GM18858 (cell line): Measurements from ENCODE around the gene OR11A1.

ENCODE experiments used
- ATAC-seq: cut with Tn5 transposase; IDR thresholded peaks from one replicate; pipeline ENCODE4 v1.9.1; 2021; ENCODE audit not compliant: unreplicated experiment

The OR11A1 gene, protein sequence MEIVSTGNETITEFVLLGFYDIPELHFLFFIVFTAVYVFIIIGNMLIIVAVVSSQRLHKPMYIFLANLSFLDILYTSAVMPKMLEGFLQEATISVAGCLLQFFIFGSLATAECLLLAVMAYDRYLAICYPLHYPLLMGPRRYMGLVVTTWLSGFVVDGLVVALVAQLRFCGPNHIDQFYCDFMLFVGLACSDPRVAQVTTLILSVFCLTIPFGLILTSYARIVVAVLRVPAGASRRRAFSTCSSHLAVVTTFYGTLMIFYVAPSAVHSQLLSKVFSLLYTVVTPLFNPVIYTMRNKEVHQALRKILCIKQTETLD

DNA sequence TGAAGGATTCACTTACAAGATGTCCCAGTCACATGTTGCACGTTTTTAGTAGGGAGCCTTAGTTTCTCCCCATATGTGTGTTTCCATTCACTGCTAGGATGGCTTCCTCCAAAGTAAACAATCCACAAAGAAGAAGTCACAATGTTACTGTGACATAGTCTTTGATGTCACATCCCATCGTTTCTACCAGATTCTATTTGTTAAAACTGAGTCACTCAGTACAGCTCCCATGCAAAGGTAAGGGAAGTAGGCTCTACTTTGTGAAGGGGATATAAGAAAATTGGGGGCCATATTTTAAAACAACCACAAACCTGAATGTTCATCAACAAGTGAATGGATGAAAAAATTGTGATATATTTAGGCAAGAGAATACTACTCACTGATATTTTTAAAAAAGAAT lies at the start of gene OR11A1, which contains the start of gene OR2H1:
TSS of gene OR11A1 (minus strand) at position 101 of the 400 bp plus-strand sequence. CDS start 29,430 bp downstream, outside the sequence.
TSS of gene OR2H1 (plus strand) at position 185 of the 400 bp plus-strand sequence. CDS start 4,615 bp downstream, outside the sequence.
- ATAC-seq: no peak

DNA sequence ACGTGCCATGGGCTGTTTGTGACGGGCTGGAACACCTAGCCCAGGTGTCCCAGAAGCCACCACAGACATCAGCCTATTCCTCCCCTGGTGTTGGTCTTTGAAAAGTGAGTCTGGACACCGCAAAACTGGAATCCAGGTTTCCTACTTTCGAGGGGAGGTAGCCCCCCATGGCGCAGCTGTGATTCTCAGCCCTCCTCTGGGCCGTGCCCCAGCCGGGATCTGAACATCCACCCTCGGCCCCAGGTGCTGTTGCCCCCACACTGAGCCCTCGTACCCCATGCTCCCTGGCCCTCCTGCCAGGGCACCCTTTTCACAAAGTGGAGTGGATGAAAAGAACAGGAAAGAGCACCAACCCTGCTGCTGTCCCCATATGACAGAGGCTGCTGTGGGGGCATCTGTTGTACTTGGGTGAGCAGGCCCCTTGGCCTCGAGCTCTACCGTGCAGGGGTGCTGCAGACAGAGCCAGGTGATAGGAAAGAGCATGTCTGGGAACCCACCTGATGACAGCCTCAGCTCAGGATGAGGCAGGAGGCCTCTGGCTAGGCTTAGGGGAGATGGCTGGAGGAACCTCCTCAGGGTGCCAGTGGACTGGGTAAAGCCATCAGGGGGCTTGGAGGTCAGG lies 49.7 kb upstream of the OR11A1 start:
- no peak for ATAC-seq

DNA sequence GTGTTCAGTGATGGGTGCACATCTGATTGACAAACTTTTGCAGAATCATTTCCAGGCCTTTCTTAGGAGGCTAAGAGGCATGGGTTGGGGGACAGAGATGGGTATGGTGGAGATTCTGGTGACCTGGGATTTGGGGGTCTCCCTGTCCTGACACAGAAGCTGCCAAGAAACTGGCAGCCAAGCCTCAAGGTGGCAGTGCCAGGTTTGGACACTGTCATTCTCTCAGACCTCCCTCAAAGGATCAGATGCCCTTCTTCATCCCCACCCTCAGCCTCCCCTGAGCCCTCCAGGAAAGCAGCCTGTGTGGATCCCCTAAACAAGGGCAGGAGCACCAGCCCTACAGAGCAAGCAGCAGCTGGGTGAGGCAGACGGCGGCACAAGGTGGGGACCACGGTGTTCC lies 48.9 kb upstream of the OR11A1 start:
- no peak for ATAC-seq

DNA sequence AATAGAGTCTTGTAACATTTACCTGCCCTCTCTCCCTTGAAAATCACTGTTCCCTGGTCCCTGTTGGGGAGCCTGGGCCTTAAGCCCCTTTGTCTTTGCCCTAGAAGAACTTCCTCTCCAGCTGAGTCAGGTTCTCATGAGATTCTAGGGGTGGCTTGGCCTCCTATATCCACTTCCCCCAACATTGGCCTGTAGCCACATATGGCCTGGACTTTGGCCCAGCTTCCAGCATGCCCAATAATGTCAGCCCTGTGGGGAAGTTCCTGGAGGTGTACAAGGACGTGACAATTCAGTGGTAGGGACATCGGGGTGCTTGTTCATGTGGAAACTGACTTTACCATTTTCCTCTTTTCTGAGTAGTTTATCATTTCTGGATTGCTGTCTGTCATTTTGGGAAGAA lies 48.1 kb upstream of the OR11A1 start:
- ATAC-seq: no peak

DNA sequence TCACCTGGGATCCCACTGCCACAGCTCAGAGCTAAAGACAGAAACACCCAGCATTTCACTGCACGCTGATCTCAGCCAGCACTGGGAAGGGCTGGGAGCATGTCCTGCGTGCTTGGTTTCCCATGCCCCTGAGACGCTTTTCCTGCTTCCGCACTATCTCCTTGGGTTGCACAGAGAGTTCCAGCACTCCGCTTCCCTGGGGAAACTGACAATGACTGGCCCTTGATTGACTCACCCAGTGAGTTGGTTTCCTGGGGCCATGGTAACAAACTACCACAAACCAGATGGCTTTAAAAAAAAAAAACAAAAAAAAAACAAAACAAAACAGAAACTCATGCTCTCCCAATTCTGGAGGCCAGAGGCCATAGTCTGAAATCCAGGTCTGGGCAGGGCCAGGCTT lies 45.7 kb upstream of the OR11A1 start:
- no peak for ATAC-seq

DNA sequence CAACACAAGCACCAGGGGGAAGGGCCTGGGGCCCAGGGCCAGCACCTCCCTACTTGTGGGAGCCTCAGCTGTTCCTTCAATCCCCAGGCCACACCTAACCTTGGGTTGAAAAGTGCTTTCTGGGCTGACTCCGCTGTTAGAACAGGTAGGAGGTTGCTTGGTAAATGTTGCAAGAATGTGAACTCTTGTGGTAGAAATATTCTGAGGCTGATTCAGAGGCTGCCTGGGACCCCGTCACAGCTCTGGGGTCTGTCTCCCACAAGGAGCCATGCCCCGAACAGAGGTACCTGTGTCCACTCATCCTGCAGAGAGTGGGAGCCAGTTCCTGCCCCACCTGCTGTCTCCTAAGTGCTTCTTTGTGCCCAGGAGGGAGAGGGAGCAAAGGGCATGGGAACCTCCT lies 45.3 kb upstream of the OR11A1 start:
- no peak for ATAC-seq

DNA sequence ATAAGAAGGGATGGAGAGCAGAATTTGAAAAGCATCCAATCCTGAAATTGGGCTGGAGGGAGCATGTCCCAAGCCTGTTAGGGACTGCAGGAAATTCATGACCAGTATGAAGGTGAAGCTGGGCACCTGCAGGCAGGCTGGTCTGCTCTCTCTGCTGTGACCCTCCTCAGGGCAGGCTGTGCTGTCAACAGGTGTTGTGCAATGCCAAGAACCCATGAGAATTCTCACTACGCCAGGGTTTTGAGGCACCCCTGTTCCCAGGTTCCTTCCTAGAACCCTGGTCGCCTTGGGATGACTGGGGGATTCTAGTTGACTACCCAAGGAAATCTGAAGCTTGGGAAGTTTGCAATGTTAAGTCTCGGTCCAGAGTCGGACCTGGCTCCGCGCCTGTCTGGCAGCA lies 44.2 kb upstream of the OR11A1 start:
- ATAC-seq: no peak

DNA sequence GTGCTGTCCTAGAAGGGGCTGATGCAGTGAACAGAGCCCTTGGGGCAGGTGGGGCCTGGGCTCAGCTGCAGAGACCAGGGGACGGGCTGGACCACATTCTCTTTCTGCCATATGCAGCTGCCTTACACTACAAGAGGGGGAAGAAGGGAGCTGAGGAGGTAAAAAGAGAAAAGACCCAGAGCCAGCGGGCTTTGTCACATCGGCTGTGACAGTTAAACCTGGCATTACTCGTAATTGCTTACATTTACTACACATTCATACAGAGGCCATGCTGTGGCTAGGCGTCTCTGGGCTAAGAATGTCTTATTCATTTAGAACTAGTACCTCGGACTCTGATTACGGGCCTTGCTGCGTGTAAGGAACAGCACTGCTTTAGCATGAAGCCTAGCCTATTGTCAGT lies 43.7 kb upstream of the OR11A1 start:
- no peak for ATAC-seq

DNA sequence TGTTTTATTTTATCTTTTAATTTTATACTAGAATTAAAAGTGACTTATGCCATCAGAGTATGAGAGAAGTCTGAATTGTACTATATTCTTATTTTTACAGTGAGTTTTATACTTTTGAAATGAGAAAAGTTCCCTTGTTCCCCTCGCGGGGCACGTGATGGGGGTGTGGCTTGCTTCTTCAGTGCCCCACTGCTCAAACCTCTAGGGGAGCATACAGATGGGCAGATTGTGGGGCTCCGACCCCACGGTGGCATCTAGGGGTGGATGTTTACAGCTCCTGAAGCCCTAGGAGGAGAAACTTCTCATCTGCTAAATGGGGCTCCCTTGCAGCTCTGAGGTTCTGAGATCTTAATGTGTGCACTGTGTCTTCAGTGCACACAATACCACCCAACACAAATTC lies 42.8 kb upstream of the OR11A1 start:
- ATAC-seq: no peak

DNA sequence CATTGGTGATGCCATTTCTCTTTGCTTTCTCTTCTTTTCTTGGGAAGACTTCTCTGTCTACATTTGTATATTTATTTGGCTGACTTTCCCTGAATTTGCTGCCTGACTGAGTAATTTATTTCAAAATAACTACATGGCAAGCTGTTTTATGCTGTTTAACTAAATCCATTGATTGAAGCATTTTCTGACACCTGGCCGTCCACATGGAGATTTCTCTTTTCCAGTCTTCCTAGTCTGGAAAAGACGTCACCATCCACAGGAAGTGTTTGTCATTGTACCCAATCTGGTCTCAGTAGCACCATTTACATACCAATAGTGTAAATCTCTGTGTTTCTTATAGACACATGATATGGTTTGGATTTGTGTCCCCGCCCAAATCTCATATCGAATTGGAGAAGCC lies 40.1 kb upstream of the OR11A1 start:
- no peak for ATAC-seq

DNA sequence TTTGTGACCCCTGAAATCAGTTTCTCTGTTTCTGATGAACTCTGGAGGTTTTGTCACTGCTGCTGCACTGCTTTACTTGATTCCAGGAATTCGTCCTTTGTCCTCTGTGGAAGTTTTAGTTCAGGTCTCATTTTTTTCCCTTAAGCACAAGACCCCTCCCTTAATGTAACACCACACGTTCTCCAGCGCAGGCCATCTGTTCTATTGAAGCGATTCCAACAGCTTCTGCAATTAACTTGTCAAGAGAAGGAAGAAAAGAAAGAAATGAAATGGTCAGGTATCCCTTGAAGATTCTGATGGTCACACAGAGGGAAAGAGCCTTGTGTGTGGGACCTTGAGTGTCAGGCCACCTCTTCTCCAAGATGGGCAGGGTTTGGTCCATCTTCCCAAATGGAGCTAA lies 38.7 kb upstream of the OR11A1 start:
- ATAC-seq: no peak

DNA sequence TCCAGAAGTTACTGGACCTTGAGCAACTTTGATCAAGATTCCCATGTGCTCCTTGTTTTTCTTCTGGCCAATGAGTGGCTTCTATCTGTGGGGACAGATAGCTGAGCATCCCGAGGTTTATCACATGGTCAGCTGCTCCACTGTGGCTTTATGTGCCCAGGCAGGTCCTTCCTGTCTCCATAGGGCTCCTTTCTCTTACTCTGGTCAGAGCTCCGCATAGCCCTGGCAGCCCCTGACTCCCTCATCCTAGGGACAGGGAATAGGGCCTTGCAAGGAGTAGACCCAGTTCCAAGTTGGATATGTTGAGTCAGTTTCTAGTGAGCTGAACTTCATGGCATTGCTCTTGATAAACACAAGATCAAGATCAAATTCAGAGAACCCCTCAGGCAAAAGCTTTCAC lies 37.3 kb upstream of the OR11A1 start:
- no peak for ATAC-seq

DNA sequence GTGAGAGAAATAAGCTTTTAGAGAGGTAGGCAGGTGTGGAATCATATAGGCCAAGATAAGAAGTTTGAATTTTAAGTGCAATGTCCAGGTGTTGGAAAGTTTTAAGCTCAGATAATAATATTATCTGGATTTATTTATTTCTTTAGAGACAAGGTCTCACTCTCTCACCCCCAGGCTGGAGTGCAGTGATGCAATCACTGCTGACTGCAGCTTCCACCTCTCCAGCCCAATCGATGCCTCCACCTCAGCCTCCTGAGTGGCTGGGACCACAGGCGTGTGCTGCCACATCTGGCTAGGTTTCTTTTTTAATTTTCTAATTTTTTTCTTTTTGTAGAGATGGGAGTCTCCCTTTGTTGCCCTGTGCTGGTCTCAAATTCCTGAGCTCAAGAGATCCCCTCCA lies 36.4 kb upstream of the OR11A1 start:
- no peak for ATAC-seq

DNA sequence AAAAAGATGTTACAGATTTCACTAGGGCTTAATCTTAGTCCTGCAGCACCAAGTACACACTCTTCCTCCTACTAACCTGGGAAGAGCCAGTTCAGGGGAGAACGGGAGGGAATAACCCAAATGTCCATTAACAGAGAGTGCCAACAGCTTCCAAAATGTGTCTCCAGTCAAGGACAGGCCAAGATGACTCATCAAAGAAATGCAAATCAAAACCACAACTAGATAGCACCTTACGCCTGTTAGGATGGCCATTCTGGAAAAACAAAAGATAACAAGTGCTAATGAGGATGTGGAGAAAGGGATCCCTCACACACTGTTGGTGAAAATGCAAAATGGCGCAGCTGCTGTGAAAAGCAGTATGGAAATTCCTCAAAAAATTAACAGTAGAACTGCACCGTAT lies 34.7 kb upstream of the OR11A1 start:
- ATAC-seq: no peak

DNA sequence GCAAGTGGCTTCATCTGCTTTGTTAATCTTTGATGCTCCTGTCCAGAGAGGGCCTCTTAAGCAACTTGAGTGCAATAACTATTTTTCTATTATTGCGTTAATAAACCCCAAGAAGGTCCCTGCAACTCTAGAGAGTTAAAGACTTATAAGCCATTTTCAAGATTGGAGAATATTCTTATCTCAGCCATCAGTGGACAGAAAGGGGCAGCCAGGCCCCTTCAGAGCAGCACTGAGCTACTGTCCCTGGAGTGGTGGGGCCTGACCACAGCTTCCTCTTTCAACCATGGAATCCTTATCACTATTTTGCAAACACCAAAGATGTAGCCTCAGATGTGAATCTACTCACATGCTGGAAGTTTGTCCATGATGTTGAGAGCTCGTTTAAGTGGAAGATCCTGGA lies 33.7 kb upstream of the OR11A1 start:
- no peak for ATAC-seq

DNA sequence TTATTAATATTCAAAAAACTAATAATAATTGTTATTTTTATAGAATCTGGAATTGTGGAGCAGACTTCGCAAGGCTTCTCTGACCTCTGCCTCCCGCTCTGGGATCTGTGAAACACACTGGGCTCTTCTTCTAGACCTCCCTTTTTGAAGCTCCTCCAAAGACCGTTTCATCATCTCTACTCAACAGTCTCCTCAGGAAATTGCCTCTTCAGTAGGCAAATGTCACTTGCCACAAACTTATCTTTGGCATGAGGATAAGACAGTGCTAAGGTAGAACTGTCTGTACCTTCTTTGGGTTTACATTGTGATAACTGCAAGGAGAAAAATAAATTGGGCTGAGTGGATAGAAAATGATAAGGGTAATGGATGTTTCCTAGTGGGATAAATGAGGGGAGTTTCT lies 33.2 kb upstream of the OR11A1 start:
- ATAC-seq: no peak

DNA sequence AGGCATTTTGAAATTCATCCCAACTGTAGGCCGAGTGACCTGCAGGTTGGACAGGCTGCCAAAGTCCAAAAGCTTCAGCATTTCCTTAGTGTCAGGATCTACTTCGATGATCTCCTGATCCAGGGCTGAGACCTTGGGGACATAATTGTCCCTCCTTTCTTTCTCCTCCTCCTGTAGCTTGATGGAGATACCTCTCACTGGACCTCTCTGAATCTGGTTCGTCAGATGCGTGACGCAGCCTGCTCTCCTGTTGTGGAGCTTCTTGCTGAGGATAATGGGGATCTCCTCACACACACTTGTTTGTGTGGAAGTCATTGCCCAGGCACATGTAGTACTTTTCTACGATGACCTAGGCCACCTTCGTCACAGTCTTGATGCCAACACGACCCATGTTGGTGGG lies 32.4 kb upstream of the OR11A1 start:
- no peak for ATAC-seq

DNA sequence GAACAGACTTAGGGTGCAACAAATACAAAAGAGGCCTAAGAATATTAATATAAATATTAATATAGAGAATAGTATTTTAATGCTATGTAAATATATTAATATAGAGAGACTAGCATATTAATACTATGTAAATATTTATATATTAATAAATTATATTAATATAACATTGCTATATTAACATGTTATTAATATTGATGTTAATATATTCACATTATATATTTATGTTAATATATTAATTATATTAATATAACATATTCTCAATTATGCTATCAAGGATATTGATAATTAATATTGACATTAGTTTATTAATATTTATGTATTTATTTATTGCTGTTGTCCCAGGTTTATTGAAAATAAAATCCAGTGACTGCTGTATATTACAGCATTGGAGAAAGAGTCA lies 32.0 kb upstream of the OR11A1 start:
- ATAC-seq: no peak

DNA sequence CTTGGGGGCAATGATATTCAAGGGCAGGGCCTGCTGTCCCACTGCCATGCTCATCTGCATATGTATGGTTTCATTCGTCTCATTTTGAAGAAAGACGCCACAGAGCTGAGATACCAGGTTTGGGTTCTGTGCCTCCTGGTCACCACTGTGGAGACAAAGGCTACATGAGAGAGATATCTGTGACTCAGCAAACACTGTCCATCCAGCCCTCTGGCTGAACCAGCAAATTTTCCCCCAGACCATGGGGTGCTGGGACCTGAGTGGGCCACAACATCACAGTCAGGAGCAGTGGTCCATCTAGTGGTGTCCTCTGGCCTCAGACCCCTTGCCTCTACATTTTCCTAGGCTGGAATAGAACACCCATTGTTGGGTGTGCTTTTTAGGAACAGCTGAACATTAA lies 30.8 kb upstream of the OR11A1 start, which contains the start of gene MAS1L:
TSS of gene MAS1L (minus strand) at position 297 of the 400 bp plus-strand sequence. CDS start at position 243, 54 bp downstream.
- ATAC-seq: no peak

DNA sequence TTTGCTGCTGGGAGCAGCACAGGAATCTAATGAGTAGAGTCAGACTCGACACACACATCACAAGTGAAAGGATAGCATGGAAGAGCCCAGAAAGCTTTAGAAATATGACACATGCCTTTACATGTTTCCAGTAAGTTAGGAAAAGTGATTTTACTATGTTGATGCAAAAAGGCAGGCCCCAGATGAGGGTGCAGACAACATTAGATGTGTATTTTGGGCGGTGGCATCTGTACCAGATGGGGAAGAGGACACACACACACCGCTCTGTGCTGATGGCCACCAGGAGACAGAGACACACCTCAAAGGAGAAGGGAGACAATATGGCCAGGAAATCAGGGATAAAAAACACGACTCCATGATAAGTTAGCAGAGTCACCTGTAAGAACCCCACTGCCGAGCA lies 30.3 kb upstream of the OR11A1 start:
- ATAC-seq: no peak

DNA sequence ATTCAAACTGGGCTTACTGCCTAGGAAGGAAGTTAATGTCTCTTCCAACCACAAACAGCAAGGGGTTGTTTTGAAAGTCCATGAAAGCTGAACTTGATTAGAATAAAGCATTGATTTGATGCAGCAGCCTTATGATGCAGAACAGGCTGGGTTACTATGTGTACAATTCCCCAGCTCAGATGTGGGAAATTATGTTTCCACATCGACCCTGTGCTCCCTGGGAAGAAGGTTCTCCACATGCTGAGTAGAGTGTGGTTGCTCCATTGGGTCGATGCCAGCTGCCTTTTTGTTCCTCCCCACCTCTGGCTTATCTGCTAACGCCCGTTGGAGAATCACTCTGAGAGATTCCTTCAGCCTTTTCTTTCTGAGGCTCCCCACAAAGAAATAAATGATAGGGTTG lies 29.7 kb upstream of the OR11A1 start:
- ATAC-seq: no peak

DNA sequence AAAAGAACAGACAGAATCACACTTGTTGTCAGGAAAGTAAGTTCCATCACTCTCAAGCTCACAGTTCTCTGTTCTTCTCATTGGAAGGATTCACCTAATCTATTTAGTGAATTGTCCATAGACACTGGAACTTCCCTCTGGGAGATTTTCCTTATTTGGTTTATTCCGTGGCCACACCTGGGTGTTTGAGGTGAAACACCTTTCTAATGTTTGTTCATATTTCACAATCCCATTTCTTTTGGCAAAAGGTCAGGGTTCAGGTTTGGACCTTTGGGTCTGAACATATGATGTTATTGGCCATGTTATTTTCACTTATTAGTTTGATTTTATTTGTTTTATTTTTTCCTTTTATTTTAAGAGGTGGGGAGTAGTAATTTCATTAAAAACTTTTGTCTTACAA lies 26.9 kb upstream of the OR11A1 start:
- ATAC-seq: no peak

DNA sequence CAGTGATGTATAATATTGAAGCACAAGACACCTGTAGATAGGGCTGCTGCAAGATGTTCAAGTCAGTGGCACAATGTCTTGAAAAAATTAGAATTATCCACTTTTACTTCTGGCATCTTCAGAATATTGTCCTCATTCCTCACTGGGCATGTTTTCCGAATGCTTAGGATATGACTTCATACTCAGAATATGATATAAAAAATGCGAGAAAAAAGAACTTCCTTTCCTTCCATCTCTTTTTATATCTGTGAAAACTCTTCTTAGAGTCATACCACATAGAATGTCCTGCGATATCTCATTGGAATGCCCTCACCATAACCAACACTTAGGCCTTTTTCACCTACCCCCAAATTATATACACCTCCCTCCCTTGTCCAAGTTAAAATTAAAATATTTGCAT lies 26.3 kb upstream of the OR11A1 start:
- no peak for ATAC-seq
